H1 (cell line): ENCODE results near the gene FGD6. TPM values are rescaled to one million over a fixed set of nuclear protein-coding genes. Genes with fewer than 3 reads are reported as not detected.

Experiments used
- CTCF ChIA-PET: fragments of 300-600 bp; sonication (Branson Sonifier 250); formaldehyde crosslinking; loops from one replicate; lab custom pipeline; 2021; ENCODE audit not compliant: partially characterized antibody; lab: Charles Lee
- POLR2A ChIA-PET: fragments of 300-600 bp; sonication (Branson Sonifier 250); formaldehyde crosslinking; loops from one replicate; lab custom pipeline; 2021; ENCODE audit warnings: inconsistent platforms; ENCODE audit not compliant: partially characterized antibody; lab: Charles Lee
- DNase-seq, 2 experiments: peaks; one replicate each; pipeline versions ENCODE4 v3.0.0 to v3.0.0-alpha.2; 2010 to 2022; ENCODE audit warnings: low spot score in 2 of 2, low read depth in 1 of 2, mixed read lengths in 1 of 2
- FAIRE-seq: peaks from 2 replicates; lab custom pipeline; 2011; peaks lifted over from hg19 to GRCh38; lab: Jason Lieb, UNC
- H2AFZ ChIP-seq: 2 replicates; pipeline ENCODE4 v1.8.1; 2012; ENCODE audit warnings: low read length, inconsistent platforms
- H2AK5ac ChIP-seq: 2 replicates; pipeline ENCODE4 v1.6.1; 2013; ENCODE audit warnings: low read depth, low read length
- H2BK120ac ChIP-seq: replicated peaks from 2 replicates; pipeline ENCODE3; 2013; ENCODE audit warnings: low read depth, low read length, inconsistent platforms
- H2BK12ac ChIP-seq: 2 replicates; pipeline ENCODE4 v1.6.1; 2013; ENCODE audit warnings: low read depth, low read length
- H2BK15ac ChIP-seq: 2 replicates; pipeline ENCODE4 v1.6.1; 2013; ENCODE audit warnings: low read length
- H2BK20ac ChIP-seq: 2 replicates; pipeline ENCODE4 v1.6.1; 2013; ENCODE audit warnings: low read length
- H2BK5ac ChIP-seq: 2 replicates; pipeline ENCODE4 v1.6.1; 2013; ENCODE audit warnings: low read depth, low read length
- H3K14ac ChIP-seq: 2 replicates; pipeline ENCODE4 v1.6.1; 2013; ENCODE audit warnings: inconsistent platforms; ENCODE audit not compliant: insufficient read length
- H3K18ac ChIP-seq: 2 replicates; pipeline ENCODE4 v1.6.1; 2013; ENCODE audit warnings: low read length; ENCODE audit errors: extremely low read depth
- H3K23ac ChIP-seq: 2 replicates; pipeline ENCODE4 v1.6.1; 2013; ENCODE audit warnings: inconsistent platforms; ENCODE audit not compliant: insufficient read length
- H3K23me2 ChIP-seq: 2 replicates; pipeline ENCODE4 v1.6.1; 2013; ENCODE audit warnings: low read depth, low read length
- H3K27ac ChIP-seq: 2 replicates; pipeline ENCODE4 v1.6.1; 2011; ENCODE audit warnings: low read depth, low read length, inconsistent platforms
- H3K27me3 ChIP-seq, 4 experiments: replicated peaks in 1 of 4; 1 replicate in 1 of 4; 2 replicates in 3 of 4; pipeline versions ENCODE4 v1.6.1 to v1.8.1; 2011 to 2013; ENCODE audit warnings: low read length in 3 of 4, mild to moderate bottlenecking in 3 of 4, inconsistent platforms in 2 of 4, mixed read lengths in 2 of 4, moderate library complexity in 1 of 4; ENCODE audit not compliant: control insufficient read depth in 3 of 4, insufficient read depth in 3 of 4; ENCODE audit errors: extremely low read depth in 1 of 4
- H3K36me3 ChIP-seq, 4 experiments: 2 replicates each; pipeline versions ENCODE4 v1.6.1 to v1.8.1; 2011 to 2013; ENCODE audit warnings: mild to moderate bottlenecking in 4 of 4, low read length in 3 of 4, moderate library complexity in 2 of 4, control low read depth in 1 of 4, inconsistent platforms in 1 of 4; ENCODE audit not compliant: insufficient read depth in 4 of 4, control insufficient read depth in 2 of 4
- H3K4ac ChIP-seq: replicated peaks from 2 replicates; pipeline ENCODE3; 2013; ENCODE audit warnings: low read length, low read depth, mixed read lengths, inconsistent platforms; ENCODE audit not compliant: insufficient read length
- H3K4me1 ChIP-seq, 4 experiments: replicated peaks in 1 of 4; 1 replicate in 1 of 4; 2 replicates in 3 of 4; pipeline versions ENCODE4 v1.6.1 to v1.8.1; 2011 to 2013; ENCODE audit warnings: low read length in 3 of 4, inconsistent platforms in 2 of 4, mixed read lengths in 1 of 4; ENCODE audit not compliant: insufficient read depth in 4 of 4, control insufficient read depth in 3 of 4
- H3K4me2 ChIP-seq, 2 experiments: 2 replicates each; pipeline versions ENCODE4 v1.6.1 to v1.8.1; 2011 to 2013; ENCODE audit warnings: low read depth in 2 of 2, low read length in 2 of 2, control low read depth in 1 of 2, inconsistent platforms in 1 of 2, mild to moderate bottlenecking in 1 of 2; ENCODE audit not compliant: insufficient read depth in 1 of 2
- H3K4me3 ChIP-seq, 4 experiments: fragments of 200-600, 300-600 bp in 1 of 4; sonication (generic), shearing (Covaris generic), sonication (Bioruptor Twin) in 1 of 4; 2 replicates each; pipeline versions ENCODE4 v1.5.1 to v1.8.1; 2011 to 2016; ENCODE audit warnings: low read length in 4 of 4, low read depth in 3 of 4, control low read depth in 2 of 4, inconsistent platforms in 2 of 4, mild to moderate bottlenecking in 2 of 4, mixed read lengths in 1 of 4, moderate library complexity in 1 of 4; ENCODE audit not compliant: insufficient read depth in 2 of 4; ENCODE audit errors: extremely low read depth in 1 of 4
- H3K56ac ChIP-seq: replicated peaks from 2 replicates; pipeline ENCODE3; 2013; ENCODE audit warnings: low read depth, mild to moderate bottlenecking, mixed read lengths, low read length, inconsistent platforms; ENCODE audit not compliant: insufficient read length
- H3K79me1 ChIP-seq: 2 replicates; pipeline ENCODE4 v1.6.1; 2013; ENCODE audit warnings: low read depth, low read length, control low read depth
- H3K79me2 ChIP-seq, 2 experiments: 2 replicates each; pipeline versions ENCODE4 v1.6.1 to v1.8.1; 2012 to 2013; ENCODE audit warnings: low read length in 2 of 2, mild to moderate bottlenecking in 2 of 2, inconsistent platforms in 1 of 2; ENCODE audit not compliant: insufficient read depth in 2 of 2, control insufficient read depth in 1 of 2
- H3K9ac ChIP-seq, 4 experiments: replicated peaks in 1 of 4; 1 replicate in 1 of 4; 2 replicates in 3 of 4; pipeline versions ENCODE4 v1.6.1 to v1.8.1; 2011 to 2013; ENCODE audit warnings: low read depth in 3 of 4, low read length in 3 of 4, control low read depth in 2 of 4, mild to moderate bottlenecking in 2 of 4, moderate library complexity in 2 of 4, inconsistent platforms in 1 of 4; ENCODE audit errors: extremely low read depth in 1 of 4
- H3K9me3 ChIP-seq, 2 experiments: 2 replicates each; pipeline versions ENCODE4 v1.6.1 to v1.8.1; 2012 to 2013; ENCODE audit warnings: mild to moderate bottlenecking in 2 of 2, moderate library complexity in 2 of 2, control low read depth in 1 of 2, inconsistent platforms in 1 of 2, low read depth in 1 of 2, low read length in 1 of 2, mixed read lengths in 1 of 2; ENCODE audit not compliant: insufficient read depth in 2 of 2
- H4K20me1 ChIP-seq, 2 experiments: replicated peaks in 1 of 2; 2 replicates each; pipeline versions ENCODE3 to v1.8.1; 2011 to 2013; ENCODE audit warnings: inconsistent platforms in 2 of 2, low read length in 2 of 2, mild to moderate bottlenecking in 1 of 2; ENCODE audit not compliant: insufficient read depth in 2 of 2, control insufficient read depth in 1 of 2
- H4K5ac ChIP-seq: 2 replicates; pipeline ENCODE4 v1.6.1; 2013; ENCODE audit warnings: low read length, low read depth, mixed read lengths, inconsistent platforms; ENCODE audit not compliant: insufficient read length
- H4K8ac ChIP-seq: 2 replicates; pipeline ENCODE4 v1.8.0; 2013; ENCODE audit warnings: mild to moderate bottlenecking, moderate library complexity, low read length, inconsistent platforms; ENCODE audit not compliant: insufficient read depth; ENCODE audit errors: extremely low read depth
- H4K91ac ChIP-seq: replicated peaks from 2 replicates; pipeline ENCODE3; 2013; ENCODE audit warnings: low read length, mixed read lengths, inconsistent platforms; ENCODE audit not compliant: insufficient read length
- BACH1 ChIP-seq: IDR thresholded peaks from 2 replicates; pipeline ENCODE4 v1.6.1; 2012; ENCODE audit warnings: low read length, improper control_type of control experiment
- CBX8 ChIP-seq: fragments of 300-800, 300-1000 bp; sonication (generic); IDR thresholded peaks from 2 replicates; pipeline ENCODE4 v1.7.1; 2016; ENCODE audit warnings: low read depth, low read length, borderline replicate concordance
- CHD2 ChIP-seq: IDR thresholded peaks from 2 replicates; pipeline ENCODE4 v1.6.1; 2012; ENCODE audit warnings: low read length, improper control_type of control experiment
- GTF2F1 ChIP-seq: IDR thresholded peaks from 2 replicates; pipeline ENCODE4 v1.6.1; 2012; ENCODE audit warnings: low read depth, low read length, improper control_type of control experiment, borderline replicate concordance
- HDAC2 ChIP-seq, 2 experiments: fragments of 300-600 bp in 1 of 2; sonication (generic) in 1 of 2; IDR thresholded peaks; 2 replicates each; pipeline ENCODE4 v1.6.1; 2011 to 2012; ENCODE audit warnings: low read depth in 2 of 2, low read length in 2 of 2, mild to moderate bottlenecking in 2 of 2, moderate library complexity in 2 of 2, borderline replicate concordance in 1 of 2, inconsistent platforms in 1 of 2
- HDAC6 ChIP-seq: IDR thresholded peaks from one replicate; pipeline ENCODE4 v1.7.1; 2012; ENCODE audit warnings: low read depth, mild to moderate bottlenecking, inconsistent platforms, low read length, moderate library complexity
- MAFK ChIP-seq: IDR thresholded peaks from 2 replicates; pipeline ENCODE4 v1.6.1; 2012; ENCODE audit warnings: low read depth, mild to moderate bottlenecking, improper control_type of control experiment, low read length
- NRF1 ChIP-seq: IDR thresholded peaks from 2 replicates; pipeline ENCODE4 v1.6.1; 2011; ENCODE audit warnings: mild to moderate bottlenecking, low read depth, low read length, improper control_type of control experiment
- RFX5 ChIP-seq: IDR thresholded peaks from 2 replicates; pipeline ENCODE4 v1.6.1; 2011; ENCODE audit warnings: low read depth, low read length, improper control_type of control experiment, borderline replicate concordance
- RXRA ChIP-seq: IDR thresholded peaks from 2 replicates; pipeline ENCODE4 v1.6.1; 2011; ENCODE audit warnings: low read depth, mild to moderate bottlenecking, low read length, moderate library complexity; ENCODE audit not compliant: insufficient read depth
- SIX5 ChIP-seq: IDR thresholded peaks from 2 replicates; pipeline ENCODE4 v1.6.1; 2011; ENCODE audit warnings: mild to moderate bottlenecking, low read depth, low read length
- TCF12 ChIP-seq: IDR thresholded peaks from 2 replicates; pipeline ENCODE4 v1.6.1; 2011; ENCODE audit warnings: low read depth, mild to moderate bottlenecking, low read length
- WGBS, 2 experiments: shearing (Covaris generic) in 1 of 2; methylation state at CpG; one replicate each; pipeline versions ENCODE4 v1.1.6 to v1.1.7; 2013 to 2015; ENCODE audit warnings: low lambda C conversion rate in 2 of 2, mixed read lengths in 2 of 2, inconsistent platforms in 1 of 2, low coverage in 1 of 2, missing lambda C conversion rate in 1 of 2; ENCODE audit not compliant: insufficient replicate concordance in 2 of 2, insufficient coverage in 1 of 2, insufficient read length in 1 of 2; ENCODE audit errors: extremely low coverage in 1 of 2, missing lambda C conversion rate in 1 of 2; 5-methylcytosine and 5-hydroxymethylcytosine counted together
- polyA plus RNA-seq, 7 experiments: library from polyadenylated mRNA; depleted of rRNA in 3 of 7; stranded (reverse) in 5 of 7; unstranded in 2 of 7; fragments of >200 nt in 5 of 7; fragments of 200-250 nt in 2 of 7; gene quantifications; 1 replicate in 5 of 7; 2 replicates in 1 of 7; 4 replicates in 1 of 7; pipeline versions ENCODE4 v1.2.1 to v1.2.3, GENCODE V29; 2011 to 2013; ENCODE audit warnings: missing spikeins in 2 of 7, mixed read lengths in 2 of 7
- total RNA-seq: library from RNA; stranded (reverse); fragmentation: NEBNext Ultra II Directional; extraction: Animal tissue kit (Norgen Biotek cat#: 25700); gene quantifications from 2 replicates; pipeline ENCODE4 v1.2.1, GENCODE V29; 2021
- TF ChIP-seq, protein P1 (sequence below): IDR thresholded peaks from 2 replicates; pipeline ENCODE4 v1.6.1; 2012; ENCODE audit warnings: inconsistent platforms
- TF ChIP-seq, protein P2 (sequence below): IDR thresholded peaks from 2 replicates; pipeline ENCODE4 v1.6.1; 2011; ENCODE audit warnings: low read depth, mild to moderate bottlenecking, low read length; ENCODE audit not compliant: insufficient read depth

The FGD6 gene
- total and polyA plus RNA-seq, 2 of the 8 experiments (the other 6 are each of a cell fraction or from before 2014, with no cell fraction given): 12.2 to 24.3 TPM

DNA sequence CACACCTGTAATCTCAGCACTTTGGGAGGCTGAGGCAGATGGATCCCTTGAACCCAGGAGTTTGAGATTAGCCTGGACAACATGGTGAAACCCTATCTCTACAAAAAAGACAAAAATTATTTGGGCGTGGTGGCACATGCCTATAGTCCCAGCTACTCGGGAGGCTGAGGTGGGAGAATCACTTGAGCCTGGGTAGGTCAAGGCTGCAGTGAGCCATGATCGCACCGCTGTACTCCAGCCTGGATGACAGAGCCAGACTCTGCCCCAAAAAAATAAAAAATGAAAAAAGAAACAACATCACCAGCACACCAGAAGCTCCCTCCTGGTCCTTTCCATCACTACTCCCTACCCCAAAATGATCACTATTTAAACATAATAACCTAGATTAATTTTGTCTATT lies 2.9 kb upstream of the FGD6 start:
- H3K27me3 ChIP-seq: no peaks in the 10 kb centered on the region
- H4K91ac ChIP-seq: no peak overlapping the region
- no peak overlapping the region for H2AFZ ChIP-seq
- H4K20me1 ChIP-seq: peaks cover 0 to 6% of the 10 kb centered on the region in 2 experiments
- H2BK20ac ChIP-seq: no peak overlapping the region
- peaks cover 12% of the 10 kb centered on the region for H3K79me1 ChIP-seq
- no peak overlapping the region for H2BK5ac ChIP-seq
- H2BK15ac ChIP-seq: no peak overlapping the region
- H2AK5ac ChIP-seq: no peak overlapping the region
- ChIA-PET CTCF (no interaction called here), POLR2A (interaction anchor here (0.7 to 9.0 kb wide), 3 partner anchors 9 to 14 kb away, joined by 3 to 89 read pairs (median 3); no protein-coding TSS in a partner anchor)
- H2BK120ac ChIP-seq: no peak overlapping the region
- 0 out of 4 replicates have a peak overlapping the region, but pooled peaks of 1 of the 2 experiments have one; percentile 2 for H3K4me2 ChIP-seq
- no peak for DNase-seq
- H3K27ac ChIP-seq: no peak overlapping the region
- no peak overlapping the region for H3K56ac ChIP-seq
- H3K36me3 ChIP-seq: peaks cover 0 to 14% (median 3%) of the 10 kb centered on the region in 4 experiments; a peak in 4 of 8 replicates
- WGBS, 2 experiments: 94% methylated on average over 4 of the region's 4 CpGs; no CpG with 5 or more reads in 1 of the 2 experiments
- no peak overlapping the region for H2BK12ac ChIP-seq
- H3K23me2 ChIP-seq: peaks cover 7% of the 10 kb centered on the region
- H3K4me3 ChIP-seq: no peak overlapping the region
- H3K9ac ChIP-seq: no peak overlapping the region
- H3K79me2 ChIP-seq: peaks cover 12 to 88% of the 10 kb centered on the region in 2 experiments
- peaks cover 0 to 5% (median 0%) of the 10 kb centered on the region in 4 experiments; a peak in 3 of 7 replicates for H3K4me1 ChIP-seq
- H3K9me3 ChIP-seq: no peaks in the 10 kb centered on the region
- no peak overlapping the region for H3K14ac ChIP-seq
- no peak overlapping the region for H3K4ac ChIP-seq
- no peak for FAIRE-seq
- H4K8ac ChIP-seq: no peak overlapping the region
- no peak overlapping the region for H4K5ac ChIP-seq
- no peak overlapping the region for H3K23ac ChIP-seq
- no peak overlapping the region for H3K18ac ChIP-seq
- TF ChIP-seq CBX8 (no peak), HDAC6 (no peak), BACH1 (no peak), GTF2F1 (no peak), CHD2 (no peak), HDAC2 (IDR thresholded peaks at IDR 0.05; ENCODE audit: borderline replicate concordance in 1 of 2, low read depth in 2 of 2, low read length in 2 of 2) (no peak), TCF12 (no peak), NRF1 (no peak), MAFK (no peak), RXRA (no peak), RFX5 (no peak), SIX5 (no peak)
- TF ChIP-seq, protein P1, sequence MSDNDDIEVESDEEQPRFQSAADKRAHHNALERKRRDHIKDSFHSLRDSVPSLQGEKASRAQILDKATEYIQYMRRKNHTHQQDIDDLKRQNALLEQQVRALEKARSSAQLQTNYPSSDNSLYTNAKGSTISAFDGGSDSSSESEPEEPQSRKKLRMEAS: no peak
- TF ChIP-seq, protein P2, sequence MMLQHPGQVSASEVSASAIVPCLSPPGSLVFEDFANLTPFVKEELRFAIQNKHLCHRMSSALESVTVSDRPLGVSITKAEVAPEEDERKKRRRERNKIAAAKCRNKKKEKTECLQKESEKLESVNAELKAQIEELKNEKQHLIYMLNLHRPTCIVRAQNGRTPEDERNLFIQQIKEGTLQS: no peak
